ENCODE results near the gene RASAL3.

The RASAL3 gene

DNA sequence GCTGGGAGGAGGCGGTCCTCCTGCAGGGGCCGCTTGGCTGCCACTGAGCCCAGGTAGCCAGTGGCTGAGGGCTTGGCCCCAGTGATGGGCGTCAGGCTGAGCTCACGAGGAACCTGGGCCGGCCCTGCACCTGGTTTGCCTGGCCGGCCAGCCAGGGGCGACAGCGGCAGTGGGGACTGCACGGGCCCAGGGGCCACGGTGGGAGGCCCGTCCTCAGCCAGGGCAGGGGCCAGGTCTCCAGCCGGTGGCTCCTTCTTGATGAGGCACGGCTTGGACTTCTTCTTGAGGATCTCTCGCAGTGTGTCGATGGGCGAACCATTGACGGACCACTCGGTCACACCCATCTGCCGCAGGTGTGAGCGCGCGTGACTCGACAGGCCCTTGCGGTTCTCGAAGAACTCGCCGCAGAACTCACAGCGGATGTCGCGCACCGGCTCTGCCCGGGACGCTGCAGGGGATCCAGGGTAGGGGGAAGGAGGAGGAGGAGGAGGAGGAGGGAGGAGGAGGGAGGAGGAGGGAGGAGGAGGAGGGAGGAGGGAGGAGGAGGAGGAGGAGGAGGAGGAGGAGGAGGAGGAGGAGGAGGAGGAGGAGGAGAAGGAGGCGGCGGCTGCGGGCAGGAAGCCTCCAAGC, 38.9 kb downstream of the RASAL3 start:
- POLR2A ChIA-PET, result no interaction called here
- no peak for DNase-seq (ENCODE audit: extremely low spot score)
- TF ChIP-seq, protein P1, sequence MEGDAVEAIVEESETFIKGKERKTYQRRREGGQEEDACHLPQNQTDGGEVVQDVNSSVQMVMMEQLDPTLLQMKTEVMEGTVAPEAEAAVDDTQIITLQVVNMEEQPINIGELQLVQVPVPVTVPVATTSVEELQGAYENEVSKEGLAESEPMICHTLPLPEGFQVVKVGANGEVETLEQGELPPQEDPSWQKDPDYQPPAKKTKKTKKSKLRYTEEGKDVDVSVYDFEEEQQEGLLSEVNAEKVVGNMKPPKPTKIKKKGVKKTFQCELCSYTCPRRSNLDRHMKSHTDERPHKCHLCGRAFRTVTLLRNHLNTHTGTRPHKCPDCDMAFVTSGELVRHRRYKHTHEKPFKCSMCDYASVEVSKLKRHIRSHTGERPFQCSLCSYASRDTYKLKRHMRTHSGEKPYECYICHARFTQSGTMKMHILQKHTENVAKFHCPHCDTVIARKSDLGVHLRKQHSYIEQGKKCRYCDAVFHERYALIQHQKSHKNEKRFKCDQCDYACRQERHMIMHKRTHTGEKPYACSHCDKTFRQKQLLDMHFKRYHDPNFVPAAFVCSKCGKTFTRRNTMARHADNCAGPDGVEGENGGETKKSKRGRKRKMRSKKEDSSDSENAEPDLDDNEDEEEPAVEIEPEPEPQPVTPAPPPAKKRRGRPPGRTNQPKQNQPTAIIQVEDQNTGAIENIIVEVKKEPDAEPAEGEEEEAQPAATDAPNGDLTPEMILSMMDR (IDR thresholded peaks at IDR 0.05; ENCODE audit: control extremely low read depth, extremely low read depth, low read depth, missing control alignments), result no peak
- CTCF ChIA-PET, result no interaction called here

DNA sequence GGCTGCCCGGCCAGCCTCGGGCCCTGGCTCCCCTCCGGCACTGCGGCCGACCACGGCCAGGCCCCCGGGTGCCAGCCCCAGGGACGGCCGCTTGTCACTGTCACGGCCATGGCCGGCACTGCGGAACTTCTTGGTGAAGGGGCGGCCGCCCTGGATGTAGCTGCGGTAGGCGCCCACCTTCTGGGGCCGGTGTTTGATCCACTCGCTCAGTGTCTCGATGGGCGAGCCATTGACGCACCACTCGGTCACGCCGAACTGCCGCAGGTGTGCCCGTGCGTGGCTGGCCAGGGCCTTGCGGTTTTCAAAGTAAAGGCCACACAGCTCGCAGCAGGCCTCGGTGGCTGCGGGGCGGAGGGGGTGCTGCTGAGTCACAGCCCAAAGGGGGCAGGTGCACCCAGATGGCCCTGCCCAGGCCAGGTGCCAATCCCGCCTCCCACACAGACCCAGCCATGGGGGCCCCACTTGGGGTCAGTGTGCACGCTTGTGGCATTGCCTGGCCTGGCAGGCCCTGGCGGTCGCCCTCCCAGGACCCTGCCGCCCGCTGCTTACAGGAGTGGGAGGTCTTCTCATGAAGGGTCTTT, 39.6 kb downstream of the RASAL3 start:
- ChIA-PET POLR2A (no interaction called here), CTCF (no interaction called here)
- DNase-seq (ENCODE audit: extremely low spot score), result no peak
- TF ChIP-seq, protein P1 (IDR thresholded peaks at IDR 0.05; ENCODE audit: control extremely low read depth, extremely low read depth, low read depth, missing control alignments), result no peak

DNA sequence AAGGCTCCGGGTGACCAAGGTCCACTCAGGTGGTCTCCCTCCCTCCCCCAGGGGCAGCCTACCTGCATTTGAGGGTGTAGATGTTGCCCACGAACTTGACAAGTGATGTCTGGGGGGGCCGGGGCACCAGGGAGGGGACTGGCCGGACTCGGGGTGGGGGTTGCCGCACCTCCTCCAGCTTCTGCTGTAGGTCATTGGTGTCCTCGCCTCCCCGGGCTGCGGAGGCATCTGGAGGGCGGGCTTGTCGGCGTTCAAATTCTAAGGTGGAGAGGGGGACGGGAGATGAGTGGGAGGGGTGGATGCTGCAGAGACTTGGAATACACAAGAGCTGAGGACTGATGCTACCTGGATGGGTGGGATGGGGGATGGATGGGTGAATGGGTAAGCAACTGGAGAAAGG, 40.2 kb downstream of the RASAL3 start:
- DNase-seq (ENCODE audit: extremely low spot score), result no peak
- ChIA-PET CTCF (no interaction called here), POLR2A (no interaction called here)
- TF ChIP-seq, protein P1 (IDR thresholded peaks at IDR 0.05; ENCODE audit: control extremely low read depth, extremely low read depth, low read depth, missing control alignments), result no peak

DNA sequence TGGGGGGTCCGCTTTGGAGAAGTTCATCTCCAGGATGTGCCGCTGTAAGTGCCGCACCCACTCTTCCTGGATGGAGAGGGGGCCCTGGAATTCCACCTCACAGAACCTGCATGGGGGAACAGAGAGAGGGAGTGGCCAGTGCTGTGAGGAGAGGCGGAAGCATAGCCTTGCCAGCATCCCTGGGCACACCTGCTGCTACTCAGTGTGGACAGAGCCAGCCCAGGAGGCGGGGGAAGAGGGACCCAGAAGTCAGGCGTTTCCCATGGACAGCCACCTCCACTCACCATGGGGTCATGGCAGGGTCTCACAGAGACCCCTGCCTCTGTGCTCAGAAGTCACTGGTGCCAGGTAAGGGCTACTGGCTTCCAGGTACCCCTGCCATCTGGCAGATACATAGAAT, 41.2 kb downstream of the RASAL3 start:
- TF ChIP-seq, protein P1 (IDR thresholded peaks at IDR 0.05; ENCODE audit: control extremely low read depth, extremely low read depth, low read depth, missing control alignments), result no peak
- no peak for DNase-seq (ENCODE audit: extremely low spot score)
- ChIA-PET CTCF (no interaction called here), POLR2A (no interaction called here)

DNA sequence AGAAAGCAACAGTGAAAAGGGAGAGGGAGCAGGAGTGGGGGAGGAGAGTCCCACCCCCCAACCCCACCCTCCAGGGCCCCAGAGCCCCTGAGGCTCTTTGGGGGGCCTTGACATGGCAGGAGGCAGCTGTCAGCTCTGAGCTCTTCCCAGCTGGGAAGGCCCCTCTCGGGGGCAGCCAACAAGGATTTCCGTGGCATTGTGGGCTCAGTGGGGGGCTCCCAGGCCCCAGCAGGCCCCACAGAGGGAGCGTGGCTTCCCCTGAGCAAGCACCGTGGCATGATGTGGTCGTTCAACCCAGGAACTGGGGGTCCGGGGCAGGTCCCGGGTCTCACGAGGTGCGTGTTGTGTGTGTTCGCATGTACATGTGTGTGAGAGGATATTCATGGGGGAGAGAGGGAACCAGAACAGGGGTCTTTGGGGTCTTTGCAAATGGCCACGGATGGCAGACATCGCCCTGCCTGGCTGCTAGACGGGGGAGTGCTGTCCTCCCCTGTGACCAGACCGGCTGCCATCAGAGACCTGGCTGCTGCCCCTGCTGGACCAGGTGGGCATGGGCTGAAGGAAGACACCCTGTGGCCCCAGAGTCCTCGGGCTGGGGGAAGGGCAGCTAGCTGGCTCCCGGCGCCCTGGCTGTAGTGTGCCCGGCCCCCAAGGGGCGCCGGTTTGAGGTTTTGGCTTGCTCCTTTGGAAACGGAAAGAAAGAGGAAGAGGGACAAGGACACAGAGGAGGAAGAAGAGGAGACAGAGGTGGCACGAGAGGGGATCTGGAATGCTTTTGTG, 41.9 kb downstream of the RASAL3 start:
- no peak for DNase-seq (ENCODE audit: extremely low spot score)
- TF ChIP-seq, protein P1 (IDR thresholded peaks at IDR 0.05; ENCODE audit: control extremely low read depth, extremely low read depth, low read depth, missing control alignments), result no peak
- ChIA-PET CTCF (interaction anchor here (4.0 kb wide), 2 partner anchors 8 to 132 kb away, joined by 44 to 50 read pairs; no protein-coding TSS in a partner anchor), POLR2A (interaction anchor here (1.2 to 1.3 kb wide), 2 partner anchors 9 to 35 kb away, joined by 3 read pairs; no protein-coding TSS in a partner anchor)

DNA sequence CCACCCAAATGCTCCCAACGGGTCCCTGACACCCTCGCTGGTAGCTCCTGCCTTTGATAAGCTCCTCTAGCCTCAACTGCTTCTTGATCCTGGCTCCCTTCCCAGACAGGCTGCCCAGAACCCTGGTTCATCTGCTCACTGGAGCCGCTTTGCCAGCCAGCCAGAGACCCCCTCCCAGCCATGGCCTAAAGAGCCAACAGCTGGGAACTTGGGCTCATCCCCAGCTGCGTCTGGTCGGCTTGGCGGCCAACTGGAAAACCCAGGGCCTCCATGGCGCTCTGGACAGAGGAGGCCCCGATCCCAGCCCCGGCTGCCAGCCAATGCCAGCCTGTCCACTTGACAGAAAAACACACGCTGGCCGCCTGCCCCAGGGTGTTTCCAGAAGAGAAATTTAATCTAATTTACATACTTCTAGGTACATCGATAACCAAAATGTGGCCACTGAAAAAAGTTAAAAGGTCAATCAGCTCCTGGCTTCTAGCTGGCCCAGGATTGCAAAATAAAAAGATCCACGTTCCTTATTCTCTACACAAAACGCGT, 42.6 kb downstream of the RASAL3 start:
- TF ChIP-seq, protein P1 (IDR thresholded peaks at IDR 0.05; ENCODE audit: control extremely low read depth, extremely low read depth, low read depth, missing control alignments), result no peak
- no peak for DNase-seq (ENCODE audit: extremely low spot score)
- ChIA-PET POLR2A (interaction anchor here (1.2 to 1.3 kb wide), 2 partner anchors 10 to 34 kb away, joined by 3 read pairs; no protein-coding TSS in a partner anchor), CTCF (interaction anchor here (4.0 kb wide), 2 partner anchors 8 to 132 kb away, joined by 44 to 50 read pairs; no protein-coding TSS in a partner anchor)
